CD4-positive, alpha-beta T cell treated with Interleukin-17A for 1 hour (primary cell): ENCODE results near the gene PGF.

Experiments used
- DNase-seq: peaks from one replicate; pipeline ENCODE4 v3.0.0-alpha.2; 2020

Gene PGF

DNA sequence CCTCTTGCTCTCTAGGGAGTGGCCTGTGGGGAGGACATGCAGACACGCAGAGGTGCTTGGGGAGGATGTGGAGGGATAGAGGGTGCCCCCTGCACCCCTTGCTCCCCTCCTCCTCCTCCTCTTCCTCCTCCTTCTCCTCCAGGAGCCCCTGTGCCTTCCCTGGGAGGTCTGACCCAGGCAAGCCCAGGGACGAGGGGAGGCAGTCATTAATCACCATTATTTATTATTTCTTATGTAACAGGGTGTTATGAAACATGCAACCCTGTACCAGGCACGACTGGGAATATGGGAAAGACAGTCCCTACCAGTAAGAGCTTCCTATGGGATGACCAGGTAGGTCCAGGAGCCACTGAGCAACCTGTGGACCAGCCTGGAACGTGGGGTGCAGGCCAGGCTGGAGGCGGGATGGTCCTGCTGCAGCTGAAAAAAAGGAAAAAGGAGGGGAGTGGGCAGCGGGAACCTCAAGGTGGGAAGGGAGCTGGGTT is 22.5 kb upstream of the PGF start:
- DNase-seq = no peak

- no peak for DNase-seq
These were observed 21.9 kb upstream of the PGF start for GRCh38 chr14:74977164-74977900.

GRCh38 chr14:74976264-74977113 is 21.1 kb upstream of the PGF start:
- DNase-seq = no peak

DNA sequence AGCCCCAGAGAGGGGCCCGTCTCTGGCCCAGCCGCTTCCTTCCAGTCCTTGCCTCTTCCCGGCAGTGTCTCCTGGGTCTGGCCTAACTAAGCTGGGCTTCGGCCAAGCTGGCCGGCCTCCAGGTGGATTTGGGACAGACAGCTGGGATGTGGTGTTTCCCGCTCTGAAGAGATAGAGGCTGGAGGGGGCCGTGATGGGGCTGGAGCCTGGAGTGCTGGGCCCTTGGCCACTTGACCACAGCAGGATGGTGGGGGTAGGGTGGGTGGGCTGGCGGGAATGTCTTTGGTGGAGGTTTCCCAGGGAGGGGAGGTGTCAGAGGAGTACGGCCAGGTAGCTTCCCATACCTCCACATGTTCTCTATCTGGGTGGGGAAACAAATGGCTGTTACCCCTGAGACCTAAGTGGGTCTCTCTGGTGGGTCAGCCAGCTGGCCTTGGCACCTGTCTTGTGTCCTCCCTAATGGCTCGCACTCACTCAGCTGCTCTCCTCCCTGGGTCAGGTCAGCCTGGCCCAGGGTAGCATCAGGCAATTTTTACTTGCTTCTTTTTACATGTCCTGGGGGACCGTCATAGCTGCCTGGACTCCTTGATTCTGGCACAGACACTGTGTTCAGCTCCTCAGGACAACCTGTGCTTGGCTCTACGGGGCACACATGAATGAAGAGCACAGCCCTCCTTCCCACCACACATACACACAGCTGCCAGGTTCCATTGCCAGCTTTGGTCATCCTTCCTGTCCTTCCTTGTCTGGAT is 19.8 kb upstream of the PGF start:
- no peak for DNase-seq

GRCh38 chr14:74974364-74975058 is 19.1 kb upstream of the PGF start:
- no peak for DNase-seq

GRCh38 chr14:74973905-74974363 is 18.5 kb upstream of the PGF start:
- DNase-seq = no peak

GRCh38 chr14:74973003-74973653 is 17.7 kb upstream of the PGF start:
- no peak for DNase-seq

DNA sequence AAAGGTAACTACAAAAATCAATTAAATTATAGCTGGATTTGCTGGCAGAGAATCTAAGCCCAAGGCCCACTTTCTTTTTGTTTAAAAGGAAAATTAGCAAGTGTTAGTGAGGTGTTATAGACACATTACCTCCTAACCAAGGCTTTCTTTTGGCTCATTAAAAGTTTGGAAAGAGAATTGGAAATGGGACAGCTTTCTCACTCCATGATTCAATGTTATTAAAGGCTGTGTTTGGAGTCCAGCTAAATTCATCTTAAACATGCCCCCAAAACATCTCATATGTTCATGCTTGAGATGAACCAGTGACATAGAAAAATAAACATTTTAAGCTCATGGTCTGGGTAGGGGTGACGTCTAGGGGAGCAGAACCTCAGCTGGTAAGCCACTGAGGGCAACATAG is 13.4 kb upstream of the PGF start:
- DNase-seq = no peak

DNA sequence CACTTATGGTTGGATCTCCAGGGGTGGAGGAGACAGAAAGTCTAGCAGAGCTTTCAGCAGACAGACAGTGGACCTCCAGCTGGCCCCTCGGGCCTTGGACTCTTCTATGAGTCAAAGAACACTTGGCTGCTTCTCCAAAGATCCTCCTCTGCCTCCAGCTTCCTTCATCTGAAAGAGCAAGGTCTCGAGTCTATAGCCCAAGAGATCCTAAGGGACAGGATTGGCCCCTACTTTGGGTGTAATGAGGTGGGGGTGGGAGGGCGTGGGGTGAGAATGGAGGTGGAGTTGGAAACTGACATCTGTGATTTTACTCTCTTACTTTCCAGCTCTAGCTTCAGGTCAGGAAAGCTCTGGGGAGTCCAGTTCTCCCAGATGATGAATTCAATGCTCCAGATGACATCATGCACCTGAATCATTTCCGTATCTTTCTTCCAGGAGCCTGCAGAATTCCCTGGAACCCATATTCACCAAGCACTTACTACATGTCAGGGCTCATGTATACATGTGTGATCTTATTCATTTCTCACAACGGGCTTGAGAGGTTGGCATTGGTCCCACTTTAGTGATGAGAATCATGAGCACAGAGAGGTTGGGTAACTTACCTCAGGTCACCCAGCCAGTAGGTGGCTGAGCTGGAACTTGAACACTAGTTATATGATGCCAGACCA is 10.2 kb upstream of the PGF start:
- no peak for DNase-seq

DNA sequence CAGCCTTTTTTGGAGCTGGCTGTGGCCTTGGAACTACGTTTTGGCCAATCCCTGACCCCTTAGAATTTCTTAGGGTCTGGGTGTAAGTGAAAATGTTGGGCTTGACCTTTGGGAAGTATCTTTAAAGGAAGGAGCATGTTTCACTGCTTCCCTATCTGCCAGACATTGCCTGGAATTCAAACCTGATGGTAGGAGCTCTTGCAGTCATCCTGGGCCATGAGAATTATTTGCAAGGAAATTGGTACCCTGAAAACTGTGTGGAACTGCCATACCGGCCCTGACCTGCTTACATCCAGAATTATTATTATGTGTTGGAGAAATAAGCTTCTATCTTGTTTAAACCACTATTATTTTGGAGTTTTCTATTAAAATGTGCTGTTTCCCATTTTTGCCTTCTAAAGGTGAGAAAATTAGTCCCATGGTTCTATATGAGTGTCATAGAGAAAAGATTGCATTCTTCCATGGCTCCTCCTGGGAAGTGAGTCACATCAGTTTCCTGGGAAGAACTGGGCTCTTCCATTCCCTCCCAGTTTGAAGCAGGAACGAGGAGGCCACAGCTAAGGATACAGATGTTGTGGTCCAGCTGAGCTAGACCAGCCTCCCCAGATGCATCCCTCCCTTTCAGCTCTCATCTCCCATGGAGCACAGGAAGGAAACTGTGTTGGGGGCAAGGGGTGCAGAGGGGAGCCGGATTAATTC is 9.5 kb upstream of the PGF start:
- DNase-seq = no peak

DNA sequence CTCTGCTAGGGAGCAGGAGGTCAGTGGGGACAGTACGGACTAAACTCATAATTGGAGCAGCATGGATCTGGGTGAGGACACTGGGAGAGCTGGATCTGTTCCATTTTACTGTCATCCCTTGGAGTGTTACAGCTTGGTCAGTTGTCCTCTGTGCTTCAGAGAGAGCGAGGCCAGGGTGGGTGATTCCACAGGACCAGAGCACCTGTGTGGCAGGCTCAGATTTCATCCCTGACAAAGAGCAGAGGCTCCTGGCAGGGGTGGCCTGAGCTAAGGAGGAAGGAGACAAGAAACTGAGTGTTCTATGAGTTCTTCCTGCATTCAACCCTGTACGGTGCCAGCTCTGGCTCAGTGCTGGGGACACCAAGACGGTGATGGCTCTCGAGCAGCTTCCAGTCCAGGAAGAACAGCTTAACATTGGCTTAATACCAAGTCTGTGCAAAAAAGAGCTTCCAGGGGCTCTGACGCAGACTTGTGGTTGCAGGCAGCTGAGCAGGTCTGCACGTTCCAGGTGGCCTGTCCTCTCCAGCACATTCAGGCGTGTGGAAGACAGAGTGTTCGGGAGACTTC is 8.4 kb upstream of the PGF start:
- no peak for DNase-seq

DNA sequence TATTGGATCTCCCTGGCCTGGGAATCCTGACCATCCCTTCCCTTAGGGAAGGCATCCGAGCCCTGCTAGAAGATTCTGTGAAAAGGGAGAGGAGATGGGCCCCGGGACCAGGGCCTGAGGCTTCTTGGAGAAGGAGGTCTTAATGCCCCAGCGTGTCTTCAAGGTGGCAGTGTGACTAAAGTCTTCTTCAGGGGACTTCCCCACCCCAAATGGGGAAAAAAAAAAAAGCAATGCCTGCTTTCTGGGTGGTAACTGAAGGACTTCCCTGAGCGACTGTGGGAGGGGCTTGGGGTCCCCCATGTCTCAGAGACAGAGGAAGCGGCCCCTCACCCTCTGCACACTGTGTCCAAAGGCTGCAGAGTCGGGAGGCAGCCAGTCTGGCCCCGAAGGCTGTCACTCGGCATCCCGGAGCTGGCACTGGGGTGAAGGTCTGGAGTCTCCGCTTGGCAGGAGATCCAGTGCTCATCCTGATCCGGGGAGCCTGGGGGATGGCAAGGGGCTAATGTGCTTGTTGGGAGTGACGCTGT is 7.8 kb upstream of the PGF start:
- no peak for DNase-seq

DNA sequence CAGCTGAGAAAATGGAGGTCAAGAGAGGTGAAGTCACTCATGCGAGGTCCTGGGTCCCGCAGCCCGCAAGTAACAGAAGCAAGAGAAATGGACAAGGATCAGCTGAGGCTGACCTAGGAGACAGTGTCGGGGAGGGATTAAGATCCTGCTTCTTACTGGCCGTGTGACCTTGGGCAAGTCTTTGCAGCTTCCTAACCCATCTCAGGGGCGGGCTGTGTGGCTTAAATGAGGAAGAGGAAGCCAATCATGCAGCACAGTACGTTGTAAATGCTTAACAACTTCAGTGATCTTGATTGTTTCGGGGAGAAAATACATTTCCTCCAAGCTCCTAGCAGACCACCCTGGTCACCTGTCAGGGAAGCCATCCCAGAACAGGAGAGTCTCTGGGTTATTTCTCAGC is 7.1 kb upstream of the PGF start:
- no peak for DNase-seq

GRCh38 chr14:74962046-74962445 is 6.6 kb upstream of the PGF start:
- DNase-seq = no peak

DNA sequence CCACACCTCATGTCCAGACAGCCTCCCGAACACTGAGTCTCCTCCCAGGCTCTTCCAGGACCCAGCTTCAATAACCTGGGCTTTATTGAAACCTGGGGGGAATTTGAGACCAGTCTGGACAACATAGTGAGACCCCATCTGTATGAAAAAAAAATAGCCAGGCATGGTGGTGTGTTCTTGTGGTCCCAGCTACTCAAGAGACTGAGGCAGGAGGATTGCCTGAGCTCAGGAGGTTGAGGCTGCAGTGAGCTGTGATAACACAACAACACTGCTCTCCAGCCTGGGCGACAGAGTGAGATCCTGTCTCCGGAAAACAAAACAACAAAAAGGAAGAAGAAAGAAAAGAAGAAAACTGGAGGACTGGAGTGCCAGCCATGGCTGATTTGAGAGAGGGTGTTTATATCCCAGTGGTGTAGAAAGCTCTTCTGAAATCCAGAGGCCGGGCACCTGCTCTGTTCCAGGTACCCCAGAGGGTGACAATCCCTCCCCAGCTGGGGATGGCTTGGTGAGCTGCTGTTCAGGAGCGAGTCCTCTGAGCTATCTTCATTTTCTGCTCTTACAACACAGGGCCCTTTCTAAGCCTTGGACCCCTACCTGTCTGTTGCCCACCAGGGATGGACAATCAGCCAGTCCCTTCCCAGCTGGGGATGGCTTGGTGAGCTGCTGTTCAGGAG is 6.0 kb upstream of the PGF start:
- no peak for DNase-seq

GRCh38 chr14:74960736-74961135 is 5.3 kb upstream of the PGF start:
- no peak for DNase-seq

GRCh38 chr14:74959596-74960180 is 4.3 kb upstream of the PGF start:
- DNase-seq = no peak

DNA sequence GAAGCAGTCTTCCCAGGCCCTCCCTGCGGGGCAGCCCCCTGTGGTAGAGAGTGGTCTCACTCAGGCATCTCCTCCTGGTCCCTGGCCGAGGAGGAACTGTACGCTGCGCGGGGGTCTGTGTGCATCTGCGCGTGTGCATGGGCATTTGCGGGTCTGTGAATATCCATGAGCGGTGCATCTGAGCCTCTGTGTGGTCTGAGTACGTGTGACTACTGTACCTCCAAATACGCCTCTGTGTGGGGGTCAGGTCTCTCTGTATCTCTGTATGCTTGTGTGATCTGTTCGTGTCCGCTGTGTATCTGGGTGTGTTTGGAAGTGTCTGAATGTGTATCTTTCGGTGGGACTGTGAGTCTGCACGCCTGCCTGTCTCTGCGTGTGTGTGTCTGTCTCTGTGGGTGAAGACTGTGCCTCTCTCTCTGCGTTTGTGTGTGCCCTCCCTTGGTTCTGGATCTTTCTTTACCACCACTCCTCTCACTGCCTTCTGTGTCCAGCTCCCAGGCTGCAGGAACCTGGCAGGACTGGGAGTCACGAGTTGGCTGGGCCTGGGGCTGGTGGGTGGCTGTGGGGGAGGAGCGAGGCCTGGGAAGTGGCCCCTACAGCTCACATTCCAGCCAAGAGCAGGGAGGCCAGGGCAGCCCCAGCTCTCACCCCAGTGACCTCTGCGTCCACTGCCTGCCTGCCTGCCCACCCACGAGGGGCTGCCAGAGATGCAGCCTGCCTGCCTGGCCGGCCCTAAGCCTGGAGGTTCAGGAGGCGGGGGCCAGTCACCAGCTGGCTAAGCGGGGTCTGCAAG is 1.1 kb upstream of the PGF start:
- no peak for DNase-seq

DNA sequence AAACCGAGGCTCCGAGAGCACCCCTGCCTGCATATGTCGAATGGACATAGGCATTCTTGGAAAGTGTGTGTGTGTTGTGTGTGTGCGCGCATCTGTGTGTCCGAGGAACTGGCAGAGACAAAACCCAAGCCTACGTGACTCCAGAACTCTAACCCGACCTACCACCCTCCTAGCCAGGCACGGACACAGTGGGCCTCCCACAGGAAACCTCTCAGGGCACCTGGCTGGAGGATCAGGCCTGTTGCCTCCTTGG is 556 bp upstream of the PGF start:
- no peak for DNase-seq
